GM18907 (cell line): ENCODE measurements around the gene ETV1.

ENCODE experiments used
- ATAC-seq: cut with Tn5 transposase; IDR thresholded peaks from one replicate; pipeline ENCODE4 v1.9.1; 2021; ENCODE audit warnings: mild to moderate bottlenecking, moderate library complexity; ENCODE audit not compliant: unreplicated experiment

ETV1 gene

DNA sequence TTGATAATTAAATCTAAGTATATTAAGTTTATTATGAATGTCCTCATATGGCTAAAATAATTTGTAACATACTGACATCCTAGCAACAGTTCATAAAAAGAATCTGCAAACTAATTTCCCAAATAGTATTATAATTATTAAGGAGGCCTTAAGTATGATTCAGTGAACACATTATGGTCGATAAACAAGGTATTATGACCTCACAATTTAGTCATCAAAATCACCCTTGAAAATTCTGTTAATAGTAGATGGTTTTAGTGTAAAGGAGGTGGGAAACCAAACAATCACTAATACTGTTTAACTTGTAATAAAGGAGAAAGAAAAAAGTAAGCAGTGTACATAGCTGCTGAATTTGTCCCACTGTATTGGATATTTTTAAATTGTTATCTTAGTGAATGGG, 2.1 kb downstream of the ETV1 start:
- no peak for ATAC-seq

DNA sequence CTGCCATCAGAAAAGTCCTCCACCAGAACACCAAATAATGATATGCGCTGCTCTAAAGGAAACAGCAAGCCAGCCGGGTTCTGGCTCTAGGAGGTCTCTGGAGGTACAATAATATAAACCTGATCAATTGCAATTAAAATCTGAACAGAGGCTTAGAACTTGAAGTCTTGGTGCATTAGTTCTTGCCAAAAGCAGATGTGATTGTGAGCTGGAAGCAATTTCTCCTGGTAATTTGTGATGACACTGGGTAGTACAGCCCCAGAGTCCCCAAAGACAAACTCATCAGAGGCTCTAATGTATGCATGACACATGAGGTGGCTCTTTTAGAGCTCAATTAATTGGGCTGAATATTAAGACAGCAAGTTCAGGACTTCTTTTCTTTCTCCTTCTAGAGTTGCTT, 3.3 kb downstream of the ETV1 start:
- ATAC-seq, result no peak

DNA sequence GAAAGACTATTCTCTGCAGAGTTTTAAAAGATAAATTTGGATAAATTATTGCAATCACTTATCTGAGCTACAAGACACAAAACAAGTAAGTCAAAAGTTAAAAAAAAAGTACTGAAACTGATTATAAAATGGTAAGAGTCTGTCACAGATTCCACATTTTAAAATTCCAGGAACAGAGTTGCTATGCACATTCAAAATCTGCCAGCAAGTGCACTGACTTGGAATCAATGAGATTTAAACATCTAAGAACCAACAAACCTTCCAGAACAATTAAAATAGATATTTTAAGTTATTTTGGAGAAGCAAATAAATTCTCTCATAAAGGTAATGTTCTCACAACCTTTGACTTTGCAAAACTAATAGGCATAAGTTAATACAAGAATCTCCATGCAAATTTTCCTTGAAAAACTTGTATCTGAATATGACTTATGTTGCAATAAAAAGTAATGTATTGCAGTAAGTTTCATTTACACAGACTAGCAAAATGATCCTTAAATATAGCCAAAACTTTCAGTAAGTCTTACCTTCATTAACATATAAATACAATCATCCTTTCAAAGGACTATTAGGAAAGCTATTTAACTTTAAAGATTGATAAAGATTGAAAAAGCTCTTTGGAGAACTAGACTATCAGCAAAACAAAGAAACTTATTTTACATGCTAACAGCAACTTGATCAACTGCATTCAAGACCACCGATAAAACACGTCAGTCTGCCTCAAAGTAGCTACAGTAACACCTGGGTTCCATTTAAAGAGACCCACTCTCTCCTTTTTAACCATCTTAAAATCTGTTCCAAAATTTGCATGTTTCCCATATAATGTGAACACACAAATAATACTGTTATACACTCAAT, 4.4 kb downstream of the ETV1 start:
- no peak for ATAC-seq

DNA sequence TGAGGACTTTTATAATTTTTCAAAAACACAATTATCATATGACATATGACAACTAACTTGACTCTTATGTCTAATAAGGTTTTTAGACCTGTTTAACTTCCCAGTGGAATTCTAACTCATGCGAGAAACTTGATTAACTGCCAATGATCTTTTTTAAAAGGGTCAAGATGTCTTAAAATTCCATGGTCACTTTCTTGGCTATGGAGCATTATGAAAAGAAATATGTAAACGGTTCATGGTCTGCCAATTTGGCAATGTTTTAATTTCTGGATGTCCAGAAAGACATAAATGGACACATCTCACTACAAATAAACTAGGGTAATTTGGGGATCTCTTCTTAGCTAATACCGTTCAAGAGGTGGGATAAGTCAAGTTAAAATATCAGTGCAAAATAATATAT, 5.4 kb downstream of the ETV1 start:
- ATAC-seq, result no peak

DNA sequence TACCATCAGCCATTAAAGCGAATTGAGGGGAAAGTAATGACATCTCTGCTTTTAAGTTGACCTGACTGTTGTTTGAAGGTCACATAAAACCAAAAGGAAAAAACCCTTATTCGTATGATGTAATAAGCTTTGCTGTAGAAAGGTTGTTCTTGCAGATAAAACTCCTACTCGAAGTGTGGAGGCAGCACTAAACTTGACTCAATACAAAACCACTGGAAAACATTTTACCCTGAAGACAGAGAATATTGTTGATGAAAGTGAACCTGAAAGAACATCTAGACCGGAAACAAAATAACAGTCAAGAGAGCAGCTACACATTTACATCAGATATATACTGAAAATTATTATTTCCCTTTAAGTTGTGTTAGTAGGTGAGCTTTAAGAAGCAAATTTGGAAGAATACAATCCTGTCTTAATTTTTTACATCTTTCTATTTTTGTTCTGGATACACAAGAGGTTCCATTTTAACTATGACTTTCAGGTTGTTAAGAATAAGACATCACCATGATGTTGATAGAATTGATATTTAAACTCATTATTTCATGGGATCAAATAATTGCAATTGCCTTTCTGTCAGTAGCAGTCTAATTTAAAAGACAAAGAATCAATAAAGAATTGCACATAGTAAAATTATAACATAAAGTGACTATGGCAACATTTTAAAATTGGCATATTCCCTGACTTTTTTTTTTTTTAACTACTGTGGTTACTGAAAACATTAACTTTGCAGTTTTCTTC, 6.4 kb downstream of the ETV1 start:
- ATAC-seq, result no peak

DNA sequence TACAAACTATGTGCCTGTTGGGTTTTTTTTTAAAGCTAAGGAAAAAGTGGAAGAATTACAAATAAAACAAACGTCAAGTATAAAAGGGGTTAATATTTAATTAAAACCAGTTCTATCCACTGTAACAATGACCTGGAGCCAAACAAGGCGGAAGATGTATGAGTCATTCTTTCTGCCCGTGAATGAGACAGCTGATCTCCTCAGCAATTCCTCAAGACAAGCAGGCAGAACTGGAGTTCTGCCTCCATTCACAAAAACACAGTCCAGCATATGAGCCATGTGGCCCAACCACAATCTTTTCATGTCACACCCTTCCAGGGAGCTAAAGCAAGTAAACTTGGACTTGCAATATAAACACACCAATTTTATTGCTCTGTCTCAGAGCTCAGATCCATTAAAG, 8.4 kb downstream of the ETV1 start:
- no peak for ATAC-seq

DNA sequence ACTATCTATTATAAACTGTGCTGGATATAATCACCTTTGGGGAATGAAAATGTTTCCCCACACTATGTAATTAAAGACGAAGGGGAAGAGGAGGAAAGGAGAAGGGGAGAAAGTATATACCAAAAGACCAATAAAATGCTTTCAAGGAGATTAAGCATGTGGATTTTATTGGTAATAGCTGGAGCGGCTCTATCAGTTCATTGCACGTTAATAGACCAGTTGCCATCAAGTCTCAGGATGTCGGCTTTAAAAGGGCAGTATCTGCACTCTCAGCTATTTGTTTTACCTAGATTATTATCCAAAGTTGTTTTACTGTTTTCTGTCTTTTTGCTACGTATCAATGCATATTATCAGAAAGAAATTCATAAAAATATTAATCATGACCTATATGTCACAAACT, 9.0 kb downstream of the ETV1 start:
- no peak for ATAC-seq

DNA sequence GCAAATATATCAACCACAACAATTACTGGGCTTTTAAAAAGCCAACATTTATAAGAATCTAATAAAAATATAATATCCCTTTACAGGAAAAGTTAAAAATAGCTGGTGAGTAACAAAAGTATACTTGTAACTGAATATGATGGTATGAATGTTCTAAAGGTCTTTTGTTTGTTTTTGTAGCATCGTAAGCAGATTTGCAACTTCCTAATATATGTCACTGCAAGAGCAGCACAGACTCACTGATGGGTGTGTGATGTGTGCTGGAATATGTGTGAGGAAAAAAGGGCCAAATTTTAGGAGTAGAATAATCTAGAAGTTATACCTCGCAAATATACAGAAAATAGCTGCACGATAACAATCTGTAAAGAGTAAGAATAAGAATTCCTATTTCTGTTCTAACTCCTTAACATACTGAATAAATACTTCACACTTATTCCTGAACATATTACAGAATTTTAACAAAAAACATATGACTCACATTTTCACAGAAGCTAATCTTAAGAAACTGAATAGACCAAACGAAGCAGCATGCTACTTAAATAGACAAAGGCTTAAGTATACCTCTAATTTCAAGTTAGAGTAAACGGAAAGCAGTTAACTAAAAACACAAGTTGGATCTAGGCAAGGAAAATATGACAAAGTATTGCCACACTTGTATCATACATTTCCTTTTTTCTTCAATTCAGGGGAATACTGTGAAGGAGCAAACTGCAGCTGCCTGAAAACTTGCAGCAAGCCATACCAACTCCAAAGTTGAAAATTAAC, 9.6 kb downstream of the ETV1 start:
- ATAC-seq, result no peak

DNA sequence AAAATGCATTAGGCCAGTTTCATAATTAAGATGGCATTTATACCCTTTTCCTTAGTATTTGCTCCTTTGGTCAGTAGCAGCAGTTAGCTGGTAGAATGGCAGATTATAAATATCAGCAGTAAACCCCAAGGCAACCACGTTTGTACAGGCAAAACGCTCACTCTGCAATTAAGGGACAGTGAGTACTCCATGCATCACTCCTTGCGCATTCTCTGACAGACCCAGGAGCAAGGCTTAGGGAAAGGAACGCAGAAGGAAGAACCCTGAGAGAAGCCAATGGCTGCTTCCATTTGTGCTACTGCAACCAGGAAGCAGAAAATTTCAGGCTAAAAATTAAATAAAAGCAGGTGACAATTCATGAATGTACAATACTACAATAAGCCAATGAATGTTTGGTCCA, 12.9 kb downstream of the ETV1 start:
- no peak for ATAC-seq

DNA sequence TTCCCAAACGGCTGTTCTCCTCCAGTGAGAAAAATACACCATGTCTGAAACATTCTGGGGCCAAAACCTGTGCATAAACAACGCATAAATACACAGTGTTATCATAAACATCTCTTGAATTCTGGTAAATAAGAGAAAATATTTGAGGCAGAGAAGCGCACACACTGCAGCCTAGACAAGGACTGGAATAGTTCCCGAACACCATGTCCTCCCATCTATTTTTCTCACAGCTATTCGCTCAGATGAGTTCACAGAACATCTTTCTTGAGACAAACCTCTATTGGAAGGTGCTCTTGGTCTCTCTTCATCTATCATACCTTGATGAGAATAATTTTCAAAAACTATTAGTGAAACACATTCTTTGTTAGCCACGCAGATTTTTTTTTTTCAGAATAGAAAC, 24.4 kb downstream of the ETV1 start:
- no peak for ATAC-seq

DNA sequence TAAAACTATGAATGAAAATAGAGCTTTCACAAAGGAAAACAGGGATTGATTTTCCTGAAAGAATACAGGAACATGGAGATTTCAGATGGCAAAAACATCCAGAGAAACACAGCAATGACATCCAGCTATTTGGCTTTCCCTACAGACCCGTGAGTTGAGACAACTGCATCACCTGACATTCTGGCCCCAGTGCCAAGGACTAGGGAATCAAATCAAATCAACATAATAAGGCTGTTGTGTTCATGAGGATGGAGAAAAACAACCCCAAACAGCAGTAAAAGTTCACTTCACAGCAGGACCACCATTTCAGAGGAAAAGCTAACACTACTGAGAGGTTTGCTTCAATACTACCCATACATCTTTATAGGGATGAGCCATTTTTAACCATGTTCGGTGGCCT, 25.5 kb downstream of the ETV1 start:
- ATAC-seq, result no peak

DNA sequence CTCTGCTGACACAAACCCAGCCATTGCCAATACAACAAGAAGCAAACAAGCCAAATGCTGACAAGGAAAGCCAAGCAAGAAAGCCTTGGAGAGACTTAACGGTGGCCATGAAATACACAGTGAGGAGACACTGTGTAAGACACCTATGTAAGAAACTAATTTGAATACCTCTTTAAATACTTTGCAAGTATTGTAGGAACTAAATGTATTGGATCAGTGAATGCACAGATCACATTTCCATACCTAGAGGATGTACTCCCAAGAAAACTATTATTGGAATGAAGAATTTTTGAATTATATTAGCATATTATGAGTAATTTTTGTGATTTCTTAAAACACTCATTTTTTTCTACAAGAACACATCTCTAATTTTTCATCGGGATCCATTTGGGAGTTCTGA, 34.0 kb downstream of the ETV1 start:
- ATAC-seq, result no peak

DNA sequence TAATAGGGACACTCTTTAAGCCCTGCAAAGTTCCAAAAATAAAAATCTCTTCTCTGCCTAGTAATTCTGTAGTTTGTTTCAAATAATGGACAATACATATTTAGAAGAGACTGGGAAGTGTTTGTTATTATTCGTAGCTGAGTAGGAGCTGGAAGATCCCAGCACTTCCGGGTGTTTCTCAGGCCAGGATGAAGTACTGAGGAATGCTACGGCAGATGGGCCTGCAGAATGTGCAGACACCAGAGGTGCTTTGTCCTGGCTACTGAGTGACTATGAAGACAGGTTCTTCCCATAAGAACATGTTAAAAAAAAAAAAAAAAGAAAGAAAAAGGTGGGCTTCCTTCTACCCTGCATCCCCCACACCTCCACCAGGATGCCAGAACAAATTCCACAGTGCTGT, 36.1 kb downstream of the ETV1 start:
- no peak for ATAC-seq

DNA sequence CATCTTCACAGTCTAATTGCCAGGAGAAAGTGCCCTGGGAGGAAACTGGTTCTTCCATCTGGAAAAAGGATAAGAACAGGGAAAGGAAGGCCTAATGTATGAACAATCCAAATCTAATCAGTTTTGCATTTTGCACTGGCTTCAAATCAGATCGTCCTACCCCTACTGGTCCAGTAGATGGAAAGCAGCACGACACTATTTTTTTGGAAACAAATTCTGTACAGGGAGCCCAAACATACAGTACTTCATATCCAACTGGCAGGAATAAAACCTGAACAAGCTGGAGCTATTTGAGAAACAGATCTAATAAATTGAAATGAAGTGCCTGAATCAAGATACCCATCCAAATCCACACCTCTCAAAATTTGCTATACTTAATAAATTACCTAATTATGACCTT, 36.5 kb downstream of the ETV1 start:
- ATAC-seq, result no peak

DNA sequence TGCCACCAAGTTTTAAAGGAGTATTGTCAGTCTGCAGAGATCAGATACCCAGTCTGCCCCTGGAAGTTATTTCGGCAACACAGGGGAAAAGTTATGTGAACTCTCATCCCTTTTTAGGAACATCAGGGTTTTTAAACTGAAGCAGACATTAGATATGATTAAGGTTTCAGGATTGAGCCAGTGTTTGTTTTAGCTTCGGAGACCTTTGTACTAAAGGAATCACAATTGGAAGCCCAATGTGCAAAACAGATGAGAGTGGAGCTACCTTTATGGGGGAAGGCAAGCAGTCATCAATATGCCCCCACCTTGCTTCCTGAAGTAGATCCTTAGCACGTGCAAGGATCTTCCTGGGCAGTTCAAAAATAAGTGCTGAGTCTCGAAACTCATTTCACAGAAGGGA, 39.5 kb downstream of the ETV1 start:
- no peak for ATAC-seq

DNA sequence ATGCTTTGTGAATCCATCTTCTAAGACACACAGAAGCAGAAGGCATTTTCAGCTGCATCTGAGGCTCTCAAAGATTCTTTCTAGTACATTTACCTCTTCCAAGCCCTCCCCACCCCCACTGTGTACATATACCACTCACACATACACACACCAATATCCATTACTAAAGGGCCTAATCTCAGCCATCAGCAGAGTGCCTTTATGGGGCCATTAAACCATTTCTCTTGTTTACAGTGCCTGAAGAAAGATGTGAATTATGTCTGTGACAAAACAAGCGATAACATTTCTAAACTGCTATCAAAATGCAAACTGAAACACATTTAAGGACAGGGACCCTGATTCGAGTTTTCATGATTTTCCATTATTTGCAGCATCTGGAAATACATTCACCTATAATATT, 40.0 kb downstream of the ETV1 start:
- ATAC-seq, result no peak

DNA sequence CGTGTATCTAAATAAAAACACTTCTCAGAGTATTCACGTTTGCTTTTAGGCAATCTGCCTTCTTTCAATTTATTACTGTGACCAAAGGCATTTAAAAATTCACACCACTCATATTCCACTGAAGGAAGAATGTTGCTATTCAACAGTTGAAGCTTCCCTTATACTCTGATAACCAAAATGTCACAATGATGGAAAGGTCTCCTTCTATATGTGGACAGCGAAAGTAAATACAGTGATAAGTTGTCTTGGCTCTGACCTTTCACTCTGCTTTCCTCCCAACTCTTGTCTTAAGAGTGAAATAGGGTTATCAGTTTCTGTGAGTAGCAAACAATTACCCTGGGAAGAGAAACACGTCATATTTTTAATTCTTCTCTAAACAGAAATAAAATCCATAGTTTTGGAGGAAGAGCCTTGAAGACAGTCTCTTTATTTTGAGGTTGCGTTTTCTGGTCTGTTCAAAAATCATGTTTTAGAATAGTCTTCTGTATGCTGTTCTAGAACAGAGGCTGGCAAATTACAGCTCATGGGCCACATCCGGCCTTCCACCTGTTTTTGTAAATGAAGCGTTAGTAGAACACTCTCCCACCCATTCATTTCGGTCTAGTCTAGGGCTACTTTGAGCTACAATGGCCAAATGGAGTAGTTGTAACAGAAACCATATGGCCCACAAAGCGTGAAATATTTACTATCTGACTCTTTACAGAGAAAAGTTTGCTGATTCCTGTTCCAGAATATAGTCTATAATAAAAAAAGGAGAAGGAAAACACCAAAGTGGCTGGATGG, 41.3 kb downstream of the ETV1 start:
- ATAC-seq, result no peak

DNA sequence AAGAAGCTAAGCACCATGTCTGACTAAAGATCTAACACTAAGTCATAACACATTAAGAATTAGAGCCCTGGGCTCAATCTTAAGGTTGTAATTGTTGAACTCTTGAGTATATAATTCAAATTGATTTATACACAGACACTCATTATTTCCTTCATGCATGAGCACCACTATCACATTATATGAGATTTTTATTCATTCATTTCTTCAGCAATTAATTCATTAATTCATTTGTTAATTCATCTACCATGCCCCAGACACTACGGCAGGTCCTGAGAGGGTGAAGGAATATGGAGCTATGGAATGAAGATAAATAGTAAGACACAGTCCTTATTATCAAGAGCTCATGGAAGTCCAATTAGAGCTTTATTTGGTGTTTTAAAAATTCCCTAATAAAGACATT, 41.9 kb downstream of the ETV1 start:
- no peak for ATAC-seq

DNA sequence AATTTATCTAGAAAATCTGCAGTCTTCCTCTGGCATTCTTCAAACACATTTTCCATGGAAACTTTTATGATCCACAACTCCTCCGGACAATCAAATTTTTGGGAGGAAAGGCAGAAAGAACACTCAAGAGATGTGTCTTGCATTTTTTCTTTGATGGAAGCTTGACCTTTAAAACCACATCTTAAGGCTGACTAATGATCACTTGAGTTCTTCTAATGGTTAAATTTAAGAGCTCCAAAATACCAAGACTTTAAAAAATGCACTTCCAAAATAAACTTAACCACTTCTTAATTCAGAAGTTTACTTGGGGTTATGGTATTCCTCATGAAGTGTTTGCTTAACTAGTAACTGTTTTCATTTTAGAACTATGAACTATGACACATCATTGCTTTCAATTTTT, 43.3 kb downstream of the ETV1 start:
- ATAC-seq, result no peak

DNA sequence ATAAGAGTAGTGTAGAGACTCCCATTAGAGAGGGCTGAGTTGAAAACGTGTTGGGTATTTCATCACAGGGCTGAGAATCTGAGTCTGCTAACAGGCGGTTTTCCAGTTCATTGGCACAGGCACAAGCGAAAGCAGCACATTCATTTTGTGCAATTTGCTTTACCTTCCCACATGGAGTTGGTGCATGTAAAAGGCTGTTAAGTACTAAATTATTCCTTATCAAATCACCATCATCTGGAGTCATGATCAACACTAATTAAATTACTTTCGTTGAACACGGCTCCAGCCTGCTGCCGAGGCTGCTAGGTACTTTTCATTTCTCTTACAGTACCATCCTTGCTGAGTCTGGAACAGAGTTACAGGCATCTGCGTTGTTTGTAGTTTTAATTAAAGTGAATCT, 43.8 kb downstream of the ETV1 start:
- no peak for ATAC-seq

DNA sequence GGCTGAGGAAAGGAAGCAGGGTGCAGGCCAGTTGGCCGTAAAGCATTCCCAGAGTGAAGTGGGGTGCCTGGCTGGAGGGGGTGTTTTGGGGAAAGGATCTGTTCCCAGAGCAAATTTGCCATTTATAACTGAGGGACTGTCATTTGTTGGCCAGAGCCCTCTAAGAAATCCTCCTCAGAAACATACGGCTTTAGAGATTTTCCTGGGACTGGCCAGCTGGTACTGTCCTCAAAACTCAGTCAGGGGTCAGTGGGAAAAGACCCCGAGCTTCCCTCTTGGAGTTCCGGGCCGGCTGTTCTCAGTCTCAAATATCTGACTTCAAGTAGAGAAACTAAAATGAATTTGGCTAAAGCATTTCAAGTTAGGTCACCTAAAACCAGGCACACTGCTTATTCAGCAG, 55.9 kb downstream of the ETV1 start:
- no peak for ATAC-seq
